ENCODE data around the gene NR2F2. TPM values are rescaled to one million over a fixed set of nuclear protein-coding genes. Genes with fewer than 3 reads are reported as not detected.

NR2F2 gene
- total RNA-seq, 1 donor from 2014 or later, result 15.9 TPM

- Mint-ChIP-seq H3K27me3 (ENCODE audit: unreplicated experiment) (peaks cover 25% of the 10 kb centered on the region), H3K9me3 (ENCODE audit: unreplicated experiment) (no peaks in the 10 kb centered on the region), H3K36me3 (ENCODE audit: low read depth, unreplicated experiment) (peaks cover 27% of the 10 kb centered on the region), H3K27ac (ENCODE audit: unreplicated experiment) (no peak overlapping the region), H3K4me1 (ENCODE audit: unreplicated experiment) (peaks cover 47% of the 10 kb centered on the region), H3K4me3 (ENCODE audit: unreplicated experiment) (peak overlapping the region; percentile 88)
- TF ChIP-seq CTCF (IDR thresholded peaks at IDR 0.05; ENCODE audit: unreplicated experiment), result no peak
- no peak for DNase-seq (ENCODE audit: low spot score)
These were observed 6.3 kb downstream of the NR2F2 start for GRCh38 chr15:96336596-96337364.

GRCh38 chr15:96337365-96338023 is 7.0 kb downstream of the NR2F2 start:
- H3K27ac Mint-ChIP-seq (ENCODE audit: unreplicated experiment), result no peak overlapping the region
- no peaks in the 10 kb centered on the region for H3K9me3 Mint-ChIP-seq (ENCODE audit: unreplicated experiment)
- H3K4me1 Mint-ChIP-seq (ENCODE audit: unreplicated experiment), result peaks cover 50% of the 10 kb centered on the region
- H3K4me3 Mint-ChIP-seq (ENCODE audit: unreplicated experiment), result peak overlapping the region; percentile 86
- peaks cover 23% of the 10 kb centered on the region for H3K27me3 Mint-ChIP-seq (ENCODE audit: unreplicated experiment)
- DNase-seq (ENCODE audit: low spot score), result no peak
- H3K36me3 Mint-ChIP-seq (ENCODE audit: low read depth, unreplicated experiment), result peaks cover 26% of the 10 kb centered on the region
- no peak for TF ChIP-seq CTCF (IDR thresholded peaks at IDR 0.05; ENCODE audit: unreplicated experiment)

- peaks cover 55% of the 10 kb centered on the region for H3K4me1 Mint-ChIP-seq (ENCODE audit: unreplicated experiment)
- no peak for DNase-seq (ENCODE audit: low spot score)
- no peaks in the 10 kb centered on the region for H3K9me3 Mint-ChIP-seq (ENCODE audit: unreplicated experiment)
- H3K27me3 Mint-ChIP-seq (ENCODE audit: unreplicated experiment), result peaks cover 27% of the 10 kb centered on the region
- peaks cover 25% of the 10 kb centered on the region for H3K36me3 Mint-ChIP-seq (ENCODE audit: low read depth, unreplicated experiment)
- H3K4me3 Mint-ChIP-seq (ENCODE audit: unreplicated experiment), result peak overlapping the region; percentile 5
- H3K27ac Mint-ChIP-seq (ENCODE audit: unreplicated experiment), result no peak overlapping the region
- no peak for TF ChIP-seq CTCF (IDR thresholded peaks at IDR 0.05; ENCODE audit: unreplicated experiment)
These were observed 7.7 kb downstream of the NR2F2 start for GRCh38 chr15:96338074-96338765.

- Mint-ChIP-seq H3K27me3 (ENCODE audit: unreplicated experiment) (peaks cover 28% of the 10 kb centered on the region), H3K27ac (ENCODE audit: unreplicated experiment) (peak overlapping the region; percentile 45), H3K4me1 (ENCODE audit: unreplicated experiment) (peaks cover 62% of the 10 kb centered on the region), H3K36me3 (ENCODE audit: low read depth, unreplicated experiment) (peaks cover 27% of the 10 kb centered on the region), H3K4me3 (ENCODE audit: unreplicated experiment) (peak overlapping the region; percentile 79), H3K9me3 (ENCODE audit: unreplicated experiment) (no peaks in the 10 kb centered on the region)
- TF ChIP-seq CTCF (IDR thresholded peaks at IDR 0.05; ENCODE audit: unreplicated experiment), result no peak
- DNase-seq (ENCODE audit: low spot score), result no peak
These were observed 8.5 kb downstream of the NR2F2 start for GRCh38 chr15:96338766-96339618.
